HFFc6 (cell line): ENCODE results near the gene MYO18B. TPM values are rescaled to one million over a fixed set of nuclear protein-coding genes. Genes with fewer than 3 reads are reported as not detected.

Experiments
- DNase-seq: peaks from one replicate; pipeline ENCODE4 v3.0.0-alpha.2; 2018
- H3K27ac Mint-ChIP-seq: 2 replicates; pipeline ENCODE4 v1.8.0; 2020; ENCODE audit warnings: mild to moderate bottlenecking, mixed read lengths
- H3K27me3 Mint-ChIP-seq: 2 replicates; pipeline ENCODE4 v1.8.0; 2021; ENCODE audit warnings: mild to moderate bottlenecking, moderate library complexity, mixed read lengths; ENCODE audit not compliant: insufficient read depth
- H3K36me3 Mint-ChIP-seq: 2 replicates; pipeline ENCODE4 v1.8.0; 2021; ENCODE audit warnings: low read depth, mixed read lengths
- H3K4me1 Mint-ChIP-seq: 2 replicates; pipeline ENCODE4 v1.8.0; 2020; ENCODE audit warnings: low read depth, mixed read lengths
- H3K4me3 Mint-ChIP-seq: 2 replicates; pipeline ENCODE4 v1.8.0; 2020; ENCODE audit warnings: mild to moderate bottlenecking, moderate library complexity, mixed read lengths
- H3K9me3 Mint-ChIP-seq: 2 replicates; pipeline ENCODE4 v1.8.0; 2020; ENCODE audit warnings: mild to moderate bottlenecking, mixed read lengths
- total RNA-seq, 6 experiments: library from RNA; stranded (reverse); fragmentation: NEBNext Ultra II Directional; extraction: Animal tissue kit (Norgen Biotek cat#: 25700); gene quantifications; 2 replicates in 1 of 6; 3 replicates in 5 of 6; pipeline ENCODE4 v1.2.3, GENCODE V29; 2021
- TF ChIP-seq, protein P1 (sequence below): fragments of 200-600 bp; sonication (generic); IDR thresholded peaks from 2 replicates; pipeline ENCODE4 v1.5.0; 2021; ENCODE audit warnings: antibody characterized with exemption, mild to moderate bottlenecking

The MYO18B gene
- total RNA-seq, 6 experiments from 2014 or later, result 0.02 TPM; not detected in 5

DNA sequence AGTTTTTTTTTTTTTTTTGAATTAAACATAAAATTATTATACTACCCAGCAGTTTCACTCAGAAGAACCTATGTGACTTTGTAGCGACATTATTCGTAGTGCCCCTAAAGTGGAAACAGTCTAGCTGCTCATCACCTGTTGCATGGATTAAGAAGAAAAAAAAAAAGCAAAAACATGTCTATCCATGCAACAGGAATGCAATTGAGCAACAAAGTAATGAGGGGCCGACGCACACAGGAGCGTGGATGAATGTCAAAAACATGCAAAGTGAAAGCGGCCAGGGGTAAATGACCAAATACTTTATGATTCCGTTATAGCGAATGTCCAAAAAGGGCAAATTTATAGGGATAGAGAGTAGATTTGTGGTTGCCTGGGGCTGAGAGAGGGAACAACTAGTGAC is 16.3 kb downstream of the MYO18B start:
- TF ChIP-seq, protein P1, sequence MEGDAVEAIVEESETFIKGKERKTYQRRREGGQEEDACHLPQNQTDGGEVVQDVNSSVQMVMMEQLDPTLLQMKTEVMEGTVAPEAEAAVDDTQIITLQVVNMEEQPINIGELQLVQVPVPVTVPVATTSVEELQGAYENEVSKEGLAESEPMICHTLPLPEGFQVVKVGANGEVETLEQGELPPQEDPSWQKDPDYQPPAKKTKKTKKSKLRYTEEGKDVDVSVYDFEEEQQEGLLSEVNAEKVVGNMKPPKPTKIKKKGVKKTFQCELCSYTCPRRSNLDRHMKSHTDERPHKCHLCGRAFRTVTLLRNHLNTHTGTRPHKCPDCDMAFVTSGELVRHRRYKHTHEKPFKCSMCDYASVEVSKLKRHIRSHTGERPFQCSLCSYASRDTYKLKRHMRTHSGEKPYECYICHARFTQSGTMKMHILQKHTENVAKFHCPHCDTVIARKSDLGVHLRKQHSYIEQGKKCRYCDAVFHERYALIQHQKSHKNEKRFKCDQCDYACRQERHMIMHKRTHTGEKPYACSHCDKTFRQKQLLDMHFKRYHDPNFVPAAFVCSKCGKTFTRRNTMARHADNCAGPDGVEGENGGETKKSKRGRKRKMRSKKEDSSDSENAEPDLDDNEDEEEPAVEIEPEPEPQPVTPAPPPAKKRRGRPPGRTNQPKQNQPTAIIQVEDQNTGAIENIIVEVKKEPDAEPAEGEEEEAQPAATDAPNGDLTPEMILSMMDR, result no peak
- DNase-seq, result no peak
- 0 out of 2 replicates have a peak, but pooled peaks cover 4% of the 10 kb centered on the region for H3K36me3 Mint-ChIP-seq
- H3K4me3 Mint-ChIP-seq, result peak overlapping the region; percentile 19; the same call in 1 of the 2 replicates
- H3K9me3 Mint-ChIP-seq, result peaks cover 28% of the 10 kb centered on the region
- H3K4me1 Mint-ChIP-seq, result peaks cover 17% of the 10 kb centered on the region; the same call in 1 of the 2 replicates
- no peaks in the 10 kb centered on the region; the same call in 1 of the 2 replicates for H3K27me3 Mint-ChIP-seq
- peak overlapping the region; percentile 12; the same call in 1 of the 2 replicates for H3K27ac Mint-ChIP-seq

DNA sequence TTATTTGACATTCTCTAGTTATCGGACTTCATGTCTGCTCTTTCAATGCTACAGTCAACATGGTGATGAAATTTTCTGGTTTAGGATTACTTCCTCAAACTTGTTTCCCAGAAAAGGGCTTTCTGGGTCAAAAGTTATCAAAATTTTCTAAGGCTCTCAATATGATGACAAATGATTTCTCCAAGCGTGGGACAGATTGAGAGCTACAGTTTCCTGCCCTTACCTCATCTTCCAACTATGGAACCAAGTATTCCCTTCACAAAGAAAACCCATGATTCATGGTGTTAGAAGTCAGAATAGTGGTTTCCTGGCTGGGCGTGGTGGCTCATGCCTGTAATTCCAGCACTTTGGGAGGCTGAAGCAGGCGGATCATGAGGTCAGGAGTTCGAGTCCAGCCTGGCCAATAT is 17.8 kb downstream of the MYO18B start:
- DNase-seq, result peak; percentile 54
- H3K4me1 Mint-ChIP-seq, result peaks cover 20% of the 10 kb centered on the region; the same call in 1 of the 2 replicates
- peaks cover 22% of the 10 kb centered on the region for H3K9me3 Mint-ChIP-seq
- TF ChIP-seq, protein P1, result no peak
- peak overlapping the region; percentile 68; the same call in 1 of the 2 replicates for H3K27ac Mint-ChIP-seq
- H3K36me3 Mint-ChIP-seq, result no peaks in the 10 kb centered on the region
- no peaks in the 10 kb centered on the region; the same call in 1 of the 2 replicates for H3K27me3 Mint-ChIP-seq
- H3K4me3 Mint-ChIP-seq, result no peak overlapping the region

DNA sequence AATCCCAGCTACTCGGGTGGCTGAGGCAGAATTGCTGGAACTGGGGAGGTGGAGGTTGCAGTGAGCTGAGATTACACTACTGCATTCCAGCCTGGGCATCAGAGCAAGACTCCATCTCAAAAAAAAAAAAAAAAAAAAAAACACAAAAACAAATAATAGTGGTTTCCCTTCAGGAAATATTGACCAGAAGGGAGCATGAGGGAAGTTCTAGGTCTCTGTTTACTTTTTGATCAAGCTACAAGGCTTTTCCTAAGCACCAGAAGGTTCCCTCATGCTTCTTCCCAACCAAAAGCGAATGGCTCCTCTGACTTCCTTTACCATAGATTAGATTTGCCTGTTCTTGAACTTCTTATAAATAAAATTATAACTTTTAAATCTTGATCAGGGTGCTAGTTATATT is 18.3 kb downstream of the MYO18B start:
- peaks cover 25% of the 10 kb centered on the region for H3K9me3 Mint-ChIP-seq
- TF ChIP-seq, protein P1, result no peak
- H3K4me1 Mint-ChIP-seq, result peaks cover 20% of the 10 kb centered on the region; the same call in 1 of the 2 replicates
- no peaks in the 10 kb centered on the region for H3K36me3 Mint-ChIP-seq
- H3K27me3 Mint-ChIP-seq, result no peaks in the 10 kb centered on the region; the same call in 1 of the 2 replicates
- H3K27ac Mint-ChIP-seq, result peak overlapping the region; percentile 52; the same call in 1 of the 2 replicates
- no peak overlapping the region for H3K4me3 Mint-ChIP-seq
- DNase-seq, result no peak

DNA sequence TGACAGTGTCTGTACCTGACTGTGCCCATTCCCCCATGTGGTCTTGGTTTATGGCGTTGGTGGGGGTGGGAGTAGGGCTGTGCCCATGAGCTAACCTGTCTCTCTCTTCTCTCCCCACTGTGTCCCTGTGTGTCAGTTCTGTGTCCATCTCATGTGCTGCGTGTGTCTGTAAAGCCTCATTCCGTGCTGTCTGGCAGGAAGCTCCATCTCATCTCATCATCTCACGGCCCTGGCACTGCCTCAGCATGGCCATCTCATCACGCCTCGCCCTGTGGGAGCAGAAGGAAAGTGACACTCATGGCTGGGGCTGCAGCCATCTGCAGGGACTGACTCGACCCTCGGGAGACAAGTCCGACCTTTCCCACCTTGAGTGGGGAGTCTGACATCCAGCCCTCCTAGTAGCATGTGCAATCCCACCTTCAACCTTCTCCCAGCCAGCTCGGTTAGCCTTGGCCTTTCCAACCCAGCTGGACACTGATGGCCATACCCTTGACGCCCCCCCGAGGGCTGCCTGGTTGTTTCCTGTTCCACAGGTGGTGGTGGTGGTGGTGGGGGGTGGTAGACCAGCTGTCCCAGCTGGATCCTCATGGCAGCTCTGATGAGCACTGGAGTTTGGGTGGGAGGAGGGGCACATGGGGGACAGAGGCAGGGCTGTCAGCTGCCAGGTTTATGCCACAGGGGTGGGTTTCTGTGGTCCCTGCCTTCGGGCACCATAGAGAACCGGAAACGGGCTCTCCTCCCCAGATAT is 19.0 kb downstream of the MYO18B start:
- Mint-ChIP-seq H3K9me3 (peaks cover 24% of the 10 kb centered on the region), H3K27ac (peak overlapping the region; percentile 52; the same call in 1 of the 2 replicates)

DNA sequence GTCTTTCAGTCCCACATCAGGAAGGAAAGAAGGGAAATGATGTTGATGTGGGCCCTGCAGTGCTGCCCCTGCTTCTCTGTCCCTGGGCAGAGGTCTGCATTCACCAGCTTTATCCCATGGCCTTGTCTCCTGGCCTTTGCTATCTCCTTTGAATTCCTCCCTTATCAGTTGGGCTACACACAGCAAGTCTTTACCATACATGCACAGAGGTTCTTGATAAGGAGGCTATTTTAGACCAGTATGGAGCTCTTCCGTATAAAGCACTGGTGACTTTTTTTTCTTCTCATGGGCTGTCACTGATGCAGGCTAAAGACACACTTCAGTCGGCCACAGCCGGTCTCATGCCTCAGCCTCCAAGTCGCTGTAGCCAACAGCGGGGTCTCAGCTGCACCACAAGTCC is 20.2 kb downstream of the MYO18B start:
- peaks cover 7% of the 10 kb centered on the region for H3K36me3 Mint-ChIP-seq
- TF ChIP-seq, protein P1, result no peak
- H3K4me3 Mint-ChIP-seq, result no peak overlapping the region
- H3K27ac Mint-ChIP-seq, result no peak overlapping the region
- no peak for DNase-seq
- peaks cover 5% of the 10 kb centered on the region for H3K27me3 Mint-ChIP-seq
- peaks cover 31% of the 10 kb centered on the region for H3K9me3 Mint-ChIP-seq
- H3K4me1 Mint-ChIP-seq, result peaks cover 20% of the 10 kb centered on the region; the same call in 1 of the 2 replicates

More for the DNA sequence above, 19.0 kb downstream of the MYO18B start:
- no peak overlapping the region for H3K4me3 Mint-ChIP-seq
- no peaks in the 10 kb centered on the region for H3K36me3 Mint-ChIP-seq
- DNase-seq, result no peak
- TF ChIP-seq, protein P1, result no peak
- H3K4me1 Mint-ChIP-seq, result peaks cover 20% of the 10 kb centered on the region; the same call in 1 of the 2 replicates
- H3K27me3 Mint-ChIP-seq, result no peaks in the 10 kb centered on the region; the same call in 1 of the 2 replicates
